GM12878 (cell line): Measurements from ENCODE around the gene SENP5. TPM values are rescaled to one million over a fixed set of nuclear protein-coding genes. Genes with fewer than 3 reads are reported as not detected.

Experiments used
- ATAC-seq: fragments of 200-7000 bp; cut with Tn5 transposase; 3 replicates; pipeline ENCODE4 v1.9.1; 2020; ENCODE audit warnings: mild to moderate bottlenecking, moderate library complexity
- BruUV-seq: library from RNA; stranded (reverse); fragments of 400-500 nt; replicated peaks from 2 replicates; lab custom pipeline; 2021; lab: Mats Ljungman, UMichigan
- CTCF ChIA-PET: fragments of 300-600 bp; sonication (Branson Sonifier 250); formaldehyde crosslinking; extraction: SDS; loops from one replicate; lab custom pipeline; 2021; ENCODE audit warnings: inconsistent platforms; lab: Yijun Ruan, JAX
- POLR2A ChIA-PET: fragments of 350-600 bp; formaldehyde crosslinking; extraction: SDS; loops from one replicate; lab custom pipeline; 2021; ENCODE audit warnings: inconsistent platforms; lab: Charles Lee
- RAD21 ChIA-PET: fragments of 300-600 bp; sonication (Branson Sonifier 250); formaldehyde crosslinking; loops from one replicate; lab custom pipeline; 2023; ENCODE audit warnings: antibody characterized with exemption; ENCODE audit not compliant: unreplicated experiment; lab: Charles Lee
- SMC1A ChIA-PET: fragments of 300-600 bp; sonication (Branson Sonifier 250); formaldehyde crosslinking; loops from one replicate; lab custom pipeline; 2023; ENCODE audit not compliant: unreplicated experiment, uncharacterized antibody; lab: Charles Lee
- DNase-seq: peaks from one replicate; pipeline ENCODE4 v3.0.0-alpha.2; 2011; ENCODE audit warnings: low read depth, low spot score
- FAIRE-seq: peaks from 3 replicates; lab custom pipeline; 2011; peaks lifted over from hg19 to GRCh38; lab: Jason Lieb, UNC
- H2AFZ ChIP-seq: 2 replicates; pipeline ENCODE4 v1.6.0; 2011; ENCODE audit warnings: low read depth, low read length, control low read depth; ENCODE audit not compliant: control insufficient read depth
- H3K27ac ChIP-seq: 2 replicates; pipeline ENCODE4 v1.5.1; 2011; ENCODE audit warnings: control low read depth; ENCODE audit not compliant: control insufficient read depth, insufficient read depth
- H3K27me3 ChIP-seq, 2 experiments: replicated peaks in 1 of 2; 2 replicates each; pipeline versions ENCODE4 v1.6.0 to v1.6.1; 2011; ENCODE audit warnings: low read length in 1 of 2; ENCODE audit not compliant: control insufficient read depth in 2 of 2, insufficient read depth in 2 of 2
- H3K36me3 ChIP-seq, 2 experiments: 2 replicates each; pipeline ENCODE4 v1.5.1; 2011; ENCODE audit warnings: low read length in 1 of 2; ENCODE audit not compliant: control insufficient read depth in 2 of 2, insufficient read depth in 2 of 2
- H3K4me1 ChIP-seq: 2 replicates; pipeline ENCODE4 v1.6.1; 2011; ENCODE audit warnings: mild to moderate bottlenecking, low read length, moderate library complexity, mixed read lengths; ENCODE audit not compliant: control insufficient read depth, insufficient read depth
- H3K4me2 ChIP-seq: 2 replicates; pipeline ENCODE4 v1.6.0; 2011; ENCODE audit warnings: control low read depth; ENCODE audit not compliant: control insufficient read depth, insufficient read depth
- H3K4me3 ChIP-seq: fragments of 200-600 bp; sonication (generic); 2 replicates; pipeline ENCODE4 v1.5.1; 2016
- H3K79me2 ChIP-seq: 2 replicates; pipeline ENCODE4 v1.6.0; 2011; ENCODE audit warnings: low read length; ENCODE audit not compliant: control insufficient read depth, insufficient read depth
- H3K9ac ChIP-seq: 2 replicates; pipeline ENCODE4 v1.8.0; 2011; ENCODE audit warnings: low read length, control low read depth, mixed read lengths; ENCODE audit not compliant: control insufficient read depth, insufficient read depth
- H3K9me3 ChIP-seq: replicated peaks from 3 replicates; pipeline ENCODE4 v1.5.1; 2011; ENCODE audit warnings: mild to moderate bottlenecking, low read length; ENCODE audit not compliant: control insufficient read depth, insufficient read depth
- H4K20me1 ChIP-seq: 2 replicates; pipeline ENCODE4 v1.6.0; 2011; ENCODE audit not compliant: control insufficient read depth, insufficient read depth
- CBX5 ChIP-seq: sonication (generic); IDR thresholded peaks from 2 replicates; pipeline ENCODE4 v1.6.1; 2016; ENCODE audit warnings: low read depth, moderate library complexity, mild to moderate bottlenecking, inconsistent platforms
- ZNF217 ChIP-seq: fragments of 450-650 bp; IDR thresholded peaks from 2 replicates; pipeline ENCODE4 v1.6.1; 2017; ENCODE audit warnings: antibody characterized with exemption, mild to moderate bottlenecking
- WGBS: methylation state at CpG from one replicate; pipeline ENCODE4 v1.1.6; 2016; ENCODE audit warnings: low lambda C conversion rate; ENCODE audit not compliant: insufficient replicate concordance, insufficient coverage; ENCODE audit errors: missing lambda C conversion rate; 5-methylcytosine and 5-hydroxymethylcytosine counted together
- in situ Hi-C: fragments of 300-500 bp; cut with MboI; formaldehyde crosslinking; loops from 9 replicates; pipeline ENCODE4 v1.14.3; 2018; ENCODE audit warnings: mixed read lengths
- intact Hi-C: fragments of 100-400 bp; cut with micrococcal nuclease; formaldehyde crosslinking; loops from one replicate; pipeline ENCODE4 v1.14.2; 2022; ENCODE audit not compliant: unreplicated experiment
- polyA plus RNA-seq, 11 experiments: library from polyadenylated mRNA; depleted of rRNA in 4 of 11; unstranded in 6 of 11; stranded (reverse) in 5 of 11; fragments of >200 nt; fragmentation: Nextera tagmentation in 4 of 11; fragmentation: Illumina TruSeq in 1 of 11; extraction: Ambion mirVana in 4 of 11; extraction: Trizol in 1 of 11; gene quantifications; 1 replicate in 1 of 11; 2 replicates in 10 of 11; pipeline versions ENCODE4 v1.2.1 to v1.2.3, GENCODE V29; 2011 to 2016; ENCODE audit warnings: inconsistent platforms in 2 of 11, missing spikeins in 2 of 11, low read depth in 1 of 11
- total RNA-seq, 4 experiments: library from RNA; depleted of rRNA in 3 of 4; stranded (reverse); fragments of >200 nt in 3 of 4; fragmentation: Illumina TruSeq in 1 of 4; extraction: Trizol in 1 of 4; gene quantifications; 2 replicates each; pipeline versions ENCODE4 v1.2.1 to v1.2.3, GENCODE V29; 2013 to 2021
- TF ChIP-seq, protein P1 (sequence below), 3 experiments: IDR thresholded peaks in 2 of 3; conservative IDR thresholded peaks in 1 of 3; 2 replicates each; pipeline ENCODE4 v1.5.1; 2011; ENCODE audit warnings: low read depth in 3 of 3, low read length in 3 of 3, mild to moderate bottlenecking in 3 of 3, control low read depth in 2 of 3, moderate library complexity in 2 of 3, inconsistent platforms in 1 of 3, mixed read lengths in 1 of 3; ENCODE audit not compliant: control insufficient read depth in 2 of 3, insufficient read depth in 1 of 3; ENCODE audit errors: extremely low read depth in 1 of 3

Gene SENP5
- total and polyA plus RNA-seq, 10 of the 15 experiments (the other 5 are each of a cell fraction or from before 2014, with no cell fraction given): 6.4 to 28.4 (median 15.6) TPM

DNA sequence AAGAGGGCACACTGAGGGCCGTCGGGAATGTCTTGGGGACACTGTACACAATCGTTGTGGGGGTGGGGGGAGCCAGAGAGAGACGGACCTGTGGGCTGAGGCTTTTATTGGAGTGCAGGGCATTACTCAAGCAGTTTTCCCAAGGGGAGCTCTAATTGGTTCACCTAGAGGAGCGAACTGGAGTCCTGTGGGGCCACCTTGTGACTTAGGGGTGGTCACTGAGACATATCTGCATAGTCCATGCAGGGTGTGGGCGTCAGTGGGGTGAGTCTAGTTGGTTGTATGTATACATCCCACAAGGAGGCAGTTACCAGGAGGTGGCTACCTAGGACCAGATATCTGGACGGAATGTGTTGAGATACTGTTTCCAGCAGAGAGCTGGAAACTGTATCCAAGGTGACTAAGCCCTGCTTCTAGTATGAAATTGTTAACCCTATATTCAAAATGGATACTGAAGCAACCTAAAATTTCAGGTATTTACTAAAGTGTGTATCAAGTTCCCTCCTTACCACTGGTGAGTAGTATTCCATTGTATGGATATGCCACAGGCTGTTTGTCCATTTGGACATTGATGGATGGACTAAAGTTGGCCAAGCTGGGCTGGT, 103.5 kb downstream of the SENP5 start:
- Histone ChIP-seq H3K27ac (no peak overlapping the region), H3K79me2 (no peaks in the 10 kb centered on the region), H3K4me1 (peaks cover 3% of the 10 kb centered on the region), H3K27me3 (no peaks in the 10 kb centered on the region; a peak in 1 of 4 replicates), H3K36me3 (no peaks in the 10 kb centered on the region), H3K4me2 (0 out of 2 replicates have a peak overlapping the region, but pooled peaks have one; percentile 33), H3K9ac (no peak overlapping the region), H3K9me3 (peaks cover 5% of the 10 kb centered on the region; the same call in 1 of the 3 replicates), H3K4me3 (no peak overlapping the region), H2AFZ (no peak overlapping the region), H4K20me1 (no peaks in the 10 kb centered on the region)
- FAIRE-seq (no peak), ATAC-seq (no peak), DNase-seq (no peak)
- in situ Hi-C loops (no loop called here), intact Hi-C loops (no loop called here)
- TF ChIP-seq CBX5: no peak
- TF ChIP-seq, protein P1, sequence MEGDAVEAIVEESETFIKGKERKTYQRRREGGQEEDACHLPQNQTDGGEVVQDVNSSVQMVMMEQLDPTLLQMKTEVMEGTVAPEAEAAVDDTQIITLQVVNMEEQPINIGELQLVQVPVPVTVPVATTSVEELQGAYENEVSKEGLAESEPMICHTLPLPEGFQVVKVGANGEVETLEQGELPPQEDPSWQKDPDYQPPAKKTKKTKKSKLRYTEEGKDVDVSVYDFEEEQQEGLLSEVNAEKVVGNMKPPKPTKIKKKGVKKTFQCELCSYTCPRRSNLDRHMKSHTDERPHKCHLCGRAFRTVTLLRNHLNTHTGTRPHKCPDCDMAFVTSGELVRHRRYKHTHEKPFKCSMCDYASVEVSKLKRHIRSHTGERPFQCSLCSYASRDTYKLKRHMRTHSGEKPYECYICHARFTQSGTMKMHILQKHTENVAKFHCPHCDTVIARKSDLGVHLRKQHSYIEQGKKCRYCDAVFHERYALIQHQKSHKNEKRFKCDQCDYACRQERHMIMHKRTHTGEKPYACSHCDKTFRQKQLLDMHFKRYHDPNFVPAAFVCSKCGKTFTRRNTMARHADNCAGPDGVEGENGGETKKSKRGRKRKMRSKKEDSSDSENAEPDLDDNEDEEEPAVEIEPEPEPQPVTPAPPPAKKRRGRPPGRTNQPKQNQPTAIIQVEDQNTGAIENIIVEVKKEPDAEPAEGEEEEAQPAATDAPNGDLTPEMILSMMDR (IDR thresholded peaks at IDR 0.05 in 2 of 3, conservative IDR thresholded peaks at IDR 0.05 in 1 of 3; ENCODE audit: control insufficient read depth in 2 of 3, extremely low read depth in 1 of 3, insufficient read depth in 1 of 3, low read depth in 3 of 3, low read length in 3 of 3): peak in 1 of 3 experiments; percentile 19; a peak in 2 of 6 replicates
- TF ChIP-seq ZNF217: no peak
- CTCF ChIA-PET: interaction anchor here (0.8 to 4.7 kb wide), 9 partner anchors 13 to 448 kb away, joined by 3 to 68 read pairs (median 4); partner anchors contain the start of gene NCBP2
- 28% methylated on average over 7 of the region's 7 CpGs for WGBS
- SMC1A ChIA-PET: interaction anchor here (0.6 to 1.9 kb wide), 8 partner anchors 12 to 362 kb away, joined by 3 to 4 read pairs (median 3); no protein-coding TSS in a partner anchor
- RAD21 ChIA-PET: interaction anchor here (1.1 to 3.9 kb wide), 4 partner anchors 31 to 216 kb away, joined by 3 to 30 read pairs (median 3); partner anchors contain the start of gene MELTF
- no TSS peak for BruUV-seq
- POLR2A ChIA-PET: interaction anchor here (1.1 kb wide), 1 partner anchor 58 kb away, joined by 3 read pairs; the partner anchor contains the start of gene MELTF
